GM12878 (cell line): ENCODE results near the gene COL1A2. TPM values are rescaled to one million over a fixed set of nuclear protein-coding genes. Genes with fewer than 3 reads are reported as not detected.

Experiments
- ATAC-seq: fragments of 200-7000 bp; cut with Tn5 transposase; 3 replicates; pipeline ENCODE4 v1.9.1; 2020; ENCODE audit warnings: mild to moderate bottlenecking, moderate library complexity
- BruUV-seq: library from RNA; stranded (reverse); fragments of 400-500 nt; replicated peaks from 2 replicates; lab custom pipeline; 2021; lab: Mats Ljungman, UMichigan
- CTCF ChIA-PET: fragments of 300-600 bp; sonication (Branson Sonifier 250); formaldehyde crosslinking; extraction: SDS; loops from one replicate; lab custom pipeline; 2021; ENCODE audit warnings: inconsistent platforms; lab: Yijun Ruan, JAX
- POLR2A ChIA-PET: fragments of 350-600 bp; formaldehyde crosslinking; extraction: SDS; loops from one replicate; lab custom pipeline; 2021; ENCODE audit warnings: inconsistent platforms; lab: Charles Lee
- RAD21 ChIA-PET: fragments of 300-600 bp; sonication (Branson Sonifier 250); formaldehyde crosslinking; loops from one replicate; lab custom pipeline; 2023; ENCODE audit warnings: antibody characterized with exemption; ENCODE audit not compliant: unreplicated experiment; lab: Charles Lee
- SMC1A ChIA-PET: fragments of 300-600 bp; sonication (Branson Sonifier 250); formaldehyde crosslinking; loops from one replicate; lab custom pipeline; 2023; ENCODE audit not compliant: unreplicated experiment, uncharacterized antibody; lab: Charles Lee
- DNase-seq: peaks from one replicate; pipeline ENCODE4 v3.0.0-alpha.2; 2011; ENCODE audit warnings: low read depth, low spot score
- FAIRE-seq: peaks from 3 replicates; lab custom pipeline; 2011; peaks lifted over from hg19 to GRCh38; lab: Jason Lieb, UNC
- H2AFZ ChIP-seq: 2 replicates; pipeline ENCODE4 v1.6.0; 2011; ENCODE audit warnings: low read depth, low read length, control low read depth; ENCODE audit not compliant: control insufficient read depth
- H3K27ac ChIP-seq: 2 replicates; pipeline ENCODE4 v1.5.1; 2011; ENCODE audit warnings: control low read depth; ENCODE audit not compliant: control insufficient read depth, insufficient read depth
- H3K27me3 ChIP-seq, 2 experiments: replicated peaks in 1 of 2; 2 replicates each; pipeline versions ENCODE4 v1.6.0 to v1.6.1; 2011; ENCODE audit warnings: low read length in 1 of 2; ENCODE audit not compliant: control insufficient read depth in 2 of 2, insufficient read depth in 2 of 2
- H3K36me3 ChIP-seq, 2 experiments: 2 replicates each; pipeline ENCODE4 v1.5.1; 2011; ENCODE audit warnings: low read length in 1 of 2; ENCODE audit not compliant: control insufficient read depth in 2 of 2, insufficient read depth in 2 of 2
- H3K4me1 ChIP-seq: 2 replicates; pipeline ENCODE4 v1.6.1; 2011; ENCODE audit warnings: mild to moderate bottlenecking, low read length, moderate library complexity, mixed read lengths; ENCODE audit not compliant: control insufficient read depth, insufficient read depth
- H3K4me2 ChIP-seq: 2 replicates; pipeline ENCODE4 v1.6.0; 2011; ENCODE audit warnings: control low read depth; ENCODE audit not compliant: control insufficient read depth, insufficient read depth
- H3K4me3 ChIP-seq: fragments of 200-600 bp; sonication (generic); 2 replicates; pipeline ENCODE4 v1.5.1; 2016
- H3K79me2 ChIP-seq: 2 replicates; pipeline ENCODE4 v1.6.0; 2011; ENCODE audit warnings: low read length; ENCODE audit not compliant: control insufficient read depth, insufficient read depth
- H3K9ac ChIP-seq: 2 replicates; pipeline ENCODE4 v1.8.0; 2011; ENCODE audit warnings: low read length, control low read depth, mixed read lengths; ENCODE audit not compliant: control insufficient read depth, insufficient read depth
- H3K9me3 ChIP-seq: replicated peaks from 3 replicates; pipeline ENCODE4 v1.5.1; 2011; ENCODE audit warnings: mild to moderate bottlenecking, low read length; ENCODE audit not compliant: control insufficient read depth, insufficient read depth
- H4K20me1 ChIP-seq: 2 replicates; pipeline ENCODE4 v1.6.0; 2011; ENCODE audit not compliant: control insufficient read depth, insufficient read depth
- CHD1 ChIP-seq: IDR thresholded peaks from 2 replicates; pipeline ENCODE4 v1.6.1; 2012; ENCODE audit warnings: low read depth, low read length, improper control_type of control experiment
- IRF3 ChIP-seq: fragments of 450-650 bp; IDR thresholded peaks from 2 replicates; pipeline ENCODE4 v1.6.1; 2014; ENCODE audit warnings: mild to moderate bottlenecking
- KDM1A ChIP-seq: fragments of 200-600 bp; sonication (generic); IDR thresholded peaks from 2 replicates; pipeline ENCODE4 v1.6.1; 2016; ENCODE audit warnings: borderline replicate concordance
- NKRF ChIP-seq: fragments of 450-650 bp; conservative IDR thresholded peaks from 2 replicates; pipeline ENCODE4 v1.6.1; 2017; ENCODE audit warnings: mild to moderate bottlenecking, moderate library complexity
- POU2F2 ChIP-seq: IDR thresholded peaks from 3 replicates; pipeline ENCODE4 v1.6.1; 2011; ENCODE audit warnings: low read depth, mild to moderate bottlenecking, low read length, borderline replicate concordance
- TARDBP ChIP-seq: IDR thresholded peaks from 2 replicates; pipeline ENCODE4 v1.6.1; 2016; ENCODE audit warnings: borderline replicate concordance
- TBL1XR1 ChIP-seq: IDR thresholded peaks from 2 replicates; pipeline ENCODE4 v1.6.1; 2012; ENCODE audit warnings: low read depth, low read length, improper control_type of control experiment
- TCF3 ChIP-seq: IDR thresholded peaks from 2 replicates; pipeline ENCODE4 v1.6.1; 2012; ENCODE audit warnings: low read depth, mild to moderate bottlenecking, low read length, borderline replicate concordance; ENCODE audit not compliant: insufficient read depth
- USF2 ChIP-seq: IDR thresholded peaks from 2 replicates; pipeline ENCODE4 v1.6.1; 2011; ENCODE audit warnings: low read depth, low read length, improper control_type of control experiment, borderline replicate concordance
- YY1 ChIP-seq: IDR thresholded peaks from 2 replicates; pipeline ENCODE4 v1.6.1; 2011; ENCODE audit warnings: low read depth, mild to moderate bottlenecking, low read length
- WGBS: methylation state at CpG from one replicate; pipeline ENCODE4 v1.1.6; 2016; ENCODE audit warnings: low lambda C conversion rate; ENCODE audit not compliant: insufficient replicate concordance, insufficient coverage; ENCODE audit errors: missing lambda C conversion rate; 5-methylcytosine and 5-hydroxymethylcytosine counted together
- in situ Hi-C: fragments of 300-500 bp; cut with MboI; formaldehyde crosslinking; loops from 9 replicates; pipeline ENCODE4 v1.14.3; 2018; ENCODE audit warnings: mixed read lengths
- intact Hi-C: fragments of 100-400 bp; cut with micrococcal nuclease; formaldehyde crosslinking; loops from one replicate; pipeline ENCODE4 v1.14.2; 2022; ENCODE audit not compliant: unreplicated experiment
- polyA plus RNA-seq, 11 experiments: library from polyadenylated mRNA; depleted of rRNA in 4 of 11; unstranded in 6 of 11; stranded (reverse) in 5 of 11; fragments of >200 nt; fragmentation: Nextera tagmentation in 4 of 11; fragmentation: Illumina TruSeq in 1 of 11; extraction: Ambion mirVana in 4 of 11; extraction: Trizol in 1 of 11; gene quantifications; 1 replicate in 1 of 11; 2 replicates in 10 of 11; pipeline versions ENCODE4 v1.2.1 to v1.2.3, GENCODE V29; 2011 to 2016; ENCODE audit warnings: inconsistent platforms in 2 of 11, missing spikeins in 2 of 11, low read depth in 1 of 11
- total RNA-seq, 4 experiments: library from RNA; depleted of rRNA in 3 of 4; stranded (reverse); fragments of >200 nt in 3 of 4; fragmentation: Illumina TruSeq in 1 of 4; extraction: Trizol in 1 of 4; gene quantifications; 2 replicates each; pipeline versions ENCODE4 v1.2.1 to v1.2.3, GENCODE V29; 2013 to 2021

Gene COL1A2
- total and polyA plus RNA-seq, 10 of the 15 experiments (the other 5 are each of a cell fraction or from before 2014, with no cell fraction given) = 0.03 to 2.5 (median 0.76) TPM; not detected in 4

DNA sequence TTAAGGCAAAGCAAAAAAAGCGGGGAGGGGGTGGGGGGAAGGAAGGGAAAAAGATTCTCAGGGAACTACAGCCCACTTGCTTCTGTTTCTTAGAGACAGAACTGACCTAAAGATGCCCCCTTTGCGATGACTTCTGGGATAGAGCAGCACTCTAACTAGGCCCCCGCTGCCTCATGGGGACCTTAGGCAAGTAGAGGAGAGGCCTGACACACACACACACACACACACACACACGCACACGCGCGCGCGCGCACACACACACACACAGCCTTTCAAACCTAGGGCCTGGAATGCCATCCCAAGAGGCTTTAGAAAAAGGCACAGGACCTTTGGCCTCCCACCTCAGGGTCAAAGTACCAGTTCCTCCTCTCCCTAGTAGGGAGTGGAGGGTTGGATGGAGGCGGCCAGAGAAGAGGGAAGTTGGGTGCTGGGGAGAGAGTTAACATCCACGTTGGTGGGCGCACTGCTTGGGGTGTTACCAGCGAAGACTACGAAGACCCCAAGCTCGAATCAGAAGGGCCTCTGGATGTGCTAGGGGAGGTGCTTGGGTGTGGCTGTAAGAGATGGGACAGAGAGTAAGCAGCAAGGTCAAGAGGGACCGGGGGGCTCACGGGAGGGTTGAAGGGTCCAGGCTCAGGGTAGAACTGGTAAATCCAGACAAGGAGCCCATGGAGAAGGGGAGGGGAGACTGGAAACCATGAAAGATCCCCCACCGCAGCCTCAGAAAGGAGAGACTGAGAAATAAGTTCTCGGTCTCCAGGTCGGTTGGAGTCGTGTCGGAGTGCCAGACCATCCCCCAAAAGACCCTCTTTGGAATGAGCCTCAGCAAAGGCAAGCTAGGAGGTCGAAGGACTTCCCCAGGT, 1.2 kb upstream of the COL1A2 start:
- TF ChIP-seq IRF3 (no peak), TARDBP (no peak), KDM1A (no peak), NKRF (no peak), TCF3 (no peak), POU2F2 (no peak), USF2 (no peak), CHD1 (no peak), TBL1XR1 (no peak), YY1 (no peak)
- TF ChIP-seq, all 136 proteins: peak for 0
- DNase-seq = no peak
- no peak overlapping the region for H3K4me2 ChIP-seq
- H3K4me3 ChIP-seq = no peak overlapping the region
- no peak overlapping the region for H2AFZ ChIP-seq
- intact Hi-C loops = loop anchor here (2.0 to 10.0 kb wide), 6 partner anchors 259 to 951 kb away; no protein-coding TSS in a partner anchor
- ATAC-seq = no peak
- H3K79me2 ChIP-seq = no peaks in the 10 kb centered on the region
- 72% methylated on average over 24 of the region's 24 CpGs for WGBS
- ChIA-PET RAD21 (interaction anchor here (0.9 to 1.6 kb wide), 3 partner anchors 306 to 772 kb away, joined by 3 to 8 read pairs (median 3); no protein-coding TSS in a partner anchor), CTCF (interaction anchor here (0.8 to 1.0 kb wide), 2 partner anchors 771 to 950 kb away, joined by 3 read pairs; no protein-coding TSS in a partner anchor), POLR2A (no interaction called here), SMC1A (interaction anchor here (1.6 to 2.6 kb wide), 3 partner anchors 103 to 491 kb away, joined by 3 to 11 read pairs (median 9); no protein-coding TSS in a partner anchor)
- no peaks in the 10 kb centered on the region for H3K36me3 ChIP-seq
- in situ Hi-C loops = no loop called here
- H3K9ac ChIP-seq = no peak overlapping the region
- BruUV-seq = no TSS peak
- FAIRE-seq = no peak
- no peaks in the 10 kb centered on the region for H3K9me3 ChIP-seq
- peaks cover 2 to 3% of the 10 kb centered on the region in 2 experiments; a peak in 2 of 4 replicates for H3K27me3 ChIP-seq
- H4K20me1 ChIP-seq = no peaks in the 10 kb centered on the region
- H3K27ac ChIP-seq = no peak overlapping the region
- H3K4me1 ChIP-seq = no peaks in the 10 kb centered on the region
